ENCODE measurements around the gene CEL. TPM values are rescaled to one million over a fixed set of nuclear protein-coding genes. Genes with fewer than 3 reads are reported as not detected.

CEL gene
- total and polyA plus RNA-seq, 10 of the 15 experiments (the other 5 are each of a cell fraction or from before 2014, with no cell fraction given), result 0.05 to 4.1 (median 0.29) TPM; not detected in 2

DNA sequence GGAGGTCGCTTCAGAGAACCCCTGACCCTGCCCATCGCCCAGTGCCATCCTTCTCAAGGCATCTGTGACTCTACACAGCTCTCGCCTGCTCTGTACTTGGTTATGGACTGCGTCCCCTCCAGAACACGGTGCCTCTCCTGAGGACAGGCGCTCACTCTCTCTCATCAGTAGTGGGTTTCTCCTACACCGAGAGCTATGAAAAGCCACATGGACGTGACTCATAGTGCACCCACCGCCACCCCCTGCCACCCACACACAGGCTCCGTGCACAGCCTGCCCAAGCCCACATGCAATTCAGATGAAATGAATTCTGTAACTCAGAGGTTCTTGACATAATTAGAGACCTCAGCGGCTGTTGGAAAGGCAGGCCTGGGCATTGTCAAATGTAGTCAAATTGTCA lies 17.1 kb upstream of the CEL start (continued):
- no peak for TF ChIP-seq TBL1XR1 (IDR thresholded peaks at IDR 0.05; ENCODE audit: low read depth, low read length)
- TF ChIP-seq FOXK2 (IDR thresholded peaks at IDR 0.05), result no peak
- TF ChIP-seq, protein P1, sequence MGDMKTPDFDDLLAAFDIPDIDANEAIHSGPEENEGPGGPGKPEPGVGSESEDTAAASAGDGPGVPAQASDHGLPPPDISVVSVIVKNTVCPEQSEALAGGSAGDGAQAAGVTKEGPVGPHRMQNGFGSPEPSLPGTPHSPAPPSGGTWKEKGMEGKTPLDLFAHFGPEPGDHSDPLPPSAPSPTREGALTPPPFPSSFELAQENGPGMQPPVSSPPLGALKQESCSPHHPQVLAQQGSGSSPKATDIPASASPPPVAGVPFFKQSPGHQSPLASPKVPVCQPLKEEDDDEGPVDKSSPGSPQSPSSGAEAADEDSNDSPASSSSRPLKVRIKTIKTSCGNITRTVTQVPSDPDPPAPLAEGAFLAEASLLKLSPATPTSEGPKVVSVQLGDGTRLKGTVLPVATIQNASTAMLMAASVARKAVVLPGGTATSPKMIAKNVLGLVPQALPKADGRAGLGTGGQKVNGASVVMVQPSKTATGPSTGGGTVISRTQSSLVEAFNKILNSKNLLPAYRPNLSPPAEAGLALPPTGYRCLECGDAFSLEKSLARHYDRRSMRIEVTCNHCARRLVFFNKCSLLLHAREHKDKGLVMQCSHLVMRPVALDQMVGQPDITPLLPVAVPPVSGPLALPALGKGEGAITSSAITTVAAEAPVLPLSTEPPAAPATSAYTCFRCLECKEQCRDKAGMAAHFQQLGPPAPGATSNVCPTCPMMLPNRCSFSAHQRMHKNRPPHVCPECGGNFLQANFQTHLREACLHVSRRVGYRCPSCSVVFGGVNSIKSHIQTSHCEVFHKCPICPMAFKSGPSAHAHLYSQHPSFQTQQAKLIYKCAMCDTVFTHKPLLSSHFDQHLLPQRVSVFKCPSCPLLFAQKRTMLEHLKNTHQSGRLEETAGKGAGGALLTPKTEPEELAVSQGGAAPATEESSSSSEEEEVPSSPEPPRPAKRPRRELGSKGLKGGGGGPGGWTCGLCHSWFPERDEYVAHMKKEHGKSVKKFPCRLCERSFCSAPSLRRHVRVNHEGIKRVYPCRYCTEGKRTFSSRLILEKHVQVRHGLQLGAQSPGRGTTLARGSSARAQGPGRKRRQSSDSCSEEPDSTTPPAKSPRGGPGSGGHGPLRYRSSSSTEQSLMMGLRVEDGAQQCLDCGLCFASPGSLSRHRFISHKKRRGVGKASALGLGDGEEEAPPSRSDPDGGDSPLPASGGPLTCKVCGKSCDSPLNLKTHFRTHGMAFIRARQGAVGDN (IDR thresholded peaks at IDR 0.05), result no peak
- TF ChIP-seq SMAD1 (IDR thresholded peaks at IDR 0.05; ENCODE audit: low read depth, partially characterized antibody), result no peak
- TF ChIP-seq, protein P2, sequence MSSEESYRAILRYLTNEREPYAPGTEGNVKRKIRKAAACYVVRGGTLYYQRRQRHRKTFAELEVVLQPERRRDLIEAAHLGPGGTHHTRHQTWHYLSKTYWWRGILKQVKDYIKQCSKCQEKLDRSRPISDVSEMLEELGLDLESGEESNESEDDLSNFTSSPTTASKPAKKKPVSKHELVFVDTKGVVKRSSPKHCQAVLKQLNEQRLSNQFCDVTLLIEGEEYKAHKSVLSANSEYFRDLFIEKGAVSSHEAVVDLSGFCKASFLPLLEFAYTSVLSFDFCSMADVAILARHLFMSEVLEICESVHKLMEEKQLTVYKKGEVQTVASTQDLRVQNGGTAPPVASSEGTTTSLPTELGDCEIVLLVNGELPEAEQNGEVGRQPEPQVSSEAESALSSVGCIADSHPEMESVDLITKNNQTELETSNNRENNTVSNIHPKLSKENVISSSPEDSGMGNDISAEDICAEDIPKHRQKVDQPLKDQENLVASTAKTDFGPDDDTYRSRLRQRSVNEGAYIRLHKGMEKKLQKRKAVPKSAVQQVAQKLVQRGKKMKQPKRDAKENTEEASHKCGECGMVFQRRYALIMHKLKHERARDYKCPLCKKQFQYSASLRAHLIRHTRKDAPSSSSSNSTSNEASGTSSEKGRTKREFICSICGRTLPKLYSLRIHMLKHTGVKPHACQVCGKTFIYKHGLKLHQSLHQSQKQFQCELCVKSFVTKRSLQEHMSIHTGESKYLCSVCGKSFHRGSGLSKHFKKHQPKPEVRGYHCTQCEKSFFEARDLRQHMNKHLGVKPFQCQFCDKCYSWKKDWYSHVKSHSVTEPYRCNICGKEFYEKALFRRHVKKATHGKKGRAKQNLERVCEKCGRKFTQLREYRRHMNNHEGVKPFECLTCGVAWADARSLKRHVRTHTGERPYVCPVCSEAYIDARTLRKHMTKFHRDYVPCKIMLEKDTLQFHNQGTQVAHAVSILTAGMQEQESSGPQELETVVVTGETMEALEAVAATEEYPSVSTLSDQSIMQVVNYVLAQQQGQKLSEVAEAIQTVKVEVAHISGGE (CRISPR knock-in tag; IDR thresholded peaks at IDR 0.05), result no peak
- TF ChIP-seq EED (IDR thresholded peaks at IDR 0.05; ENCODE audit: low read depth), result no peak
